ENCODE data around the gene TARM1.

Gene TARM1

DNA sequence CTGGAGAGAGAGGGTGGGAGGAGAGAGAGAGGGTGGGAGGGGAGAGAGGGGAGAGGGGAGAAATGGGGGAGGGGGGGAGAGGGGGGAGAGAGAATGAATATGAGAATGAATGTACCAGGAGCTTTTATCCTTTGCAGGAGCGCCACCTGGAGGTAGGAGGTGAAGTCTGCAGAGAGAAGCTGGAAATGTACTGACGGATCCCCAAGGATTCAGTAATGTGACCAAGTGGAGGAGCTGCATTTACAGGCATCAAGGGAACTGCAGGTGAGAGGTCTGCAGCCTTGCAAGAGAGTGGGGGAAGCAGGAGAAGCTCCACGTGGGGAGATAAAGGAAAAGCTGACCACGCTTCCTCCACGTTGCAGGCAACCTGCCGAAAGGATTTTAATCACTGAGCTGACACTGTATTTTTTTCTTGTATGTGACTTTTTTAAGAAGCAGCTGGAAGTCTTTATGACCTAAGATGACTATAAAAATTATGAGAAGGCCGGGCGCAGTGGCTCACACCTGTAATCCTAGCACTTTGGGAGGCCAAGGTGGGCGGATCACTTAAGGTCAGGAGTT is 51.2 kb downstream of the TARM1 start:
- DNase-seq: peak; percentile 8

DNA sequence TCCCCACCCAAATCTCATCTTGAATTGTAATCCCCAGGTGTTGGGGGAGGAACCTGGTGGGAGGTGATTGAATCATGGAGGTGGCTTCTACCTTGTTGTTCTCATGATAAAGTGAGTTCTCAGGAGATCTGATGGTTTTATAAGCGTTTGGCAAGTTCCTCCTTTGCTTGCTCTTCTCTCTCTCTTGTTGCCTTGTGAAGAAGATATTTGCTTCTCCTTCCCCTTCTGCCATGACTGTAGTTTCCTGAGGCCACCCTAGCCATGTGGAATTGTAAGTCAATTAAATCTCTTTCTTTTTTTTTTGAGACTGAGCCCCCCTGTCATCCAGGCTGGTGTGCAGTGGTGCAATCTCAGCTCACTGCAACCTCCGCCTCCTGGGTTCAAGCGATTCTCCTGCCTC is 51.9 kb downstream of the TARM1 start:
- no peak for DNase-seq

DNA sequence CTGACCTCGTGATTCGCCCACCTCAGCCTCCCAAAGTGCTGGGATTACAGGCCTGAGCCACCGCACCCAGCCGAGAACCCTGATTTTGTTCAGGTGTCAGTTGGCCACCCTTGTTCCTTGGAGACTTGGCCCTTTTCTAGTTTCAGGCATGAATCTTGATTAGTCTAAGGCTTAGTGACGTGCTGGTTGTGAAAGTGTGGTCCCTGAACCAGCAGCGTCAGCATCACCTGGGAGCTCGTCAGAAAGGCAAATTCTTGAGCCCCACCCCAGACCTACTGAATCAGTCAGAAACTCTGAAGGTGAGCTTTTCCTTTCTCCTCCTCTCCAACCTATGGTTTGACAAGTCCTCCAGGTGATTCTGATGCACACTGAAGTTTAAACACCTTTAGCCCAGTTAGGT is 54.5 kb downstream of the TARM1 start:
- no peak for DNase-seq

DNA sequence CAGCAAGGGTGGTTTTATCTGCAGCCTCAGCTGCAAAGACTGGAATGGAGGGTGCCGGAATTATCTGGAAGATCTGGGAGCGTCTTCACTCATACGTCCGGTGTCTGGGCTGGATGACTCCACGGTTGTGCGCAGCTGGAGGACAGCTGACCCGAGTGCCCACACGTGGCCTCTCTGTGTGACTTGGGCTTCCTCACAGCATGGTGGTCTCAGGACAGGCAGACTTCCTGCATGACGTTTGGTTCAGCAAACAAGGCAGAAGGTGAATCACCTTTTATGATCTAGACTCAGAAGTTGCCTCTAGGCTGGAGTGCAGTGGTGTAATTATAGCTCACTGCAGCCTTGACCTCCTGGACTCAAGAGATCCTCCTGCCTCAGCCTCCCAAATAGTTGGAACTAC is 56.5 kb downstream of the TARM1 start:
- DNase-seq: no peak

DNA sequence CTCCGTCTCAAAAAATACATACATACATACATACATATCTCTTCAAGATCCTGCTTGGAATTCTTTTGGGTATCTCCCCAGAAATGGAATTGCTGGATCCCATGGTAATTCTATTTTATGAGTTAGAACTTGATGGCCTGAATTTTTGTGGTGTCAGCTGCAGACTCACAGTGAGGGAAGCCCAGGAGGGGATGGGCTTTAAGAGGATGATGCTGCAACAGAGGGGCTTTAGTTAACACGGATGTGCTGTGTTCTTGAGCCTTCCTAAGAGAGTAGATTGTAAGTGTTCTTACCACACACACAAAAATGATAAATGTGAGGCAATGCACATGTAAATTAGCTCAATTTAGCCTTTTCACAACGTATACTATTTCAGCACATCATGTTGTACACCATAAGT is 58.0 kb downstream of the TARM1 start:
- no peak for DNase-seq

DNA sequence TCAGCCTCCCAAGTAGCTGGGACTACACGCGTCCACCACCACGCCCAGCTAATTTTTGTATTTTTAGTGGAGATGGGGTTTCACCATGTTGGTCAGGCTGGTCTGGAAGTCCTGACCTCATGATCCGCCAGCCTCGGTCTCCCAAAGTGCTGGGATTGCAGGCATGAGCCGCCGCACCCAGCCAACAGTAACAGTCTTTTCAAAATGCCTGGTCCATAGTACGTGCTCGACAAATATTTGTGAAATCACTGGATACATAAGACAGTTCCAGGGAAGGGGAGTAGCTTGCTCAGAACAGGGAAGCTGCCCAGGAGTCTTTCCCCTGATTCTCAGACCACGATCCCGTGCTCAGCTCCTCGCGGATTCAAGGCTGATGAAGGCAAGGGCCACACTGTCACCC is 59.2 kb downstream of the TARM1 start:
- no peak for DNase-seq

DNA sequence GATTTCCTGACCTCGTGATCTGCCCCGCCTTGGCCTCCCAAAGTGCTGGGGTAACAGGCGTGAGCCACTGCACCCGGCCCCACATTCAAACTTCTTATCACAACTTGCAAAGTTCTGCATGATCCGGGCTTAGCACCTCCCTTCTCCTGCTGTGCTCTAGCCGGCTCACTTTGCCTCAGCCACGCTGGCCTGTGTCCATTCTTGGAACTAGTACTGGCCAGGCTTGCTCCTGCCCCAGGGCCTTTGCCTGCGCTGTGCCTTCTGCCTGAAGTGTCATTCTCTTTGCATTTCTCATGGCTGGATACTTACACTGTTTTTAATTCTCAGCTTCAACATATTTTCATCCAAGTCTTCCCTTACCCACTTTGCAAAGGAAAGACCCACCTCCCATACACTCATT is 59.8 kb downstream of the TARM1 start:
- DNase-seq: no peak

Data from NCI-H1048 (cell line).